AG04450 (cell line): ENCODE data around the gene TNS3. TPM values are rescaled to one million over a fixed set of nuclear protein-coding genes. Genes with fewer than 3 reads are reported as not detected.

ENCODE experiments used
- CTCF ChIA-PET: fragments of 300-600, 350-600 bp; formaldehyde crosslinking; extraction: SDS; loops from one replicate; lab custom pipeline; 2022; ENCODE audit warnings: antibody characterized with exemption, inconsistent platforms; lab: Charles Lee
- POLR2A ChIA-PET: fragments of 350-600 bp; formaldehyde crosslinking; extraction: SDS; loops from one replicate; lab custom pipeline; 2021; ENCODE audit warnings: antibody characterized with exemption, inconsistent platforms; lab: Yijun Ruan, JAX
- DNase-seq: peaks from one replicate; pipeline ENCODE4 v3.0.0-alpha.2; 2011; ENCODE audit warnings: low read depth, low spot score
- H3K27ac ChIP-seq: one replicate; pipeline ENCODE4 v1.5.1; 2012; ENCODE audit warnings: low read depth, low read length, control low read depth
- H3K27me3 ChIP-seq: one replicate; pipeline ENCODE4 v1.6.0; 2012; ENCODE audit warnings: low read length; ENCODE audit not compliant: control insufficient read depth, insufficient read depth
- H3K4me3 ChIP-seq: 2 replicates; pipeline ENCODE4 v1.5.1; 2011; ENCODE audit warnings: mild to moderate bottlenecking, low read depth, low read length, control low read depth
- H3K9me3 ChIP-seq: 2 replicates; pipeline ENCODE4 v1.5.1; 2012; ENCODE audit warnings: low read length; ENCODE audit not compliant: control insufficient read depth, insufficient read depth
- CTCF ChIP-seq: IDR thresholded peaks from 2 replicates; pipeline ENCODE4 v1.5.1; 2011; ENCODE audit warnings: low read depth, low read length, control low read depth, inconsistent platforms
- polyA plus RNA-seq: library from polyadenylated mRNA; depleted of rRNA; stranded (reverse); fragments of >200 nt; gene quantifications from 2 replicates; pipeline ENCODE4 v1.2.3, GENCODE V29; 2011

Gene TNS3
- polyA plus RNA-seq, 1 experiment = 131 TPM

- Histone ChIP-seq H3K27ac (no peak overlapping the region), H3K27me3 (no peaks in the 10 kb centered on the region), H3K4me3 (no peak overlapping the region), H3K9me3 (no peaks in the 10 kb centered on the region; the same call in 1 of the 2 replicates)
- CTCF ChIA-PET = interaction anchor here (4.1 kb wide), 1 partner anchor 15 kb away, joined by 12 read pairs; no protein-coding TSS in a partner anchor
- DNase-seq = no peak
- TF ChIP-seq CTCF = no peak
- POLR2A ChIA-PET = no interaction called here
These were observed 300.8 kb downstream of the TNS3 start for GRCh38 chr7:47281161-47281560.

GRCh38 chr7:47280114-47280513, 301.8 kb downstream of the TNS3 start:
- CTCF ChIA-PET = interaction anchor here (4.1 kb wide), 1 partner anchor 14 kb away, joined by 12 read pairs; no protein-coding TSS in a partner anchor
- DNase-seq = no peak
- H3K9me3 ChIP-seq = no peaks in the 10 kb centered on the region; the same call in 1 of the 2 replicates
- no peak for TF ChIP-seq CTCF
- H3K27ac ChIP-seq = no peak overlapping the region
- H3K27me3 ChIP-seq = no peaks in the 10 kb centered on the region
- no peak overlapping the region for H3K4me3 ChIP-seq
- POLR2A ChIA-PET = no interaction called here

GRCh38 chr7:47278043-47278442, 303.9 kb downstream of the TNS3 start:
- no peak for TF ChIP-seq CTCF
- Histone ChIP-seq H3K27ac (no peak overlapping the region), H3K9me3 (peaks cover 13% of the 10 kb centered on the region), H3K27me3 (no peaks in the 10 kb centered on the region), H3K4me3 (no peak overlapping the region)
- ChIA-PET POLR2A (no interaction called here), CTCF (interaction anchor here (4.3 kb wide), 1 partner anchor 11 kb away, joined by 34 read pairs; no protein-coding TSS in a partner anchor)
- no peak for DNase-seq

- TF ChIP-seq CTCF = no peak
- Histone ChIP-seq H3K27ac (no peak overlapping the region), H3K27me3 (no peaks in the 10 kb centered on the region), H3K9me3 (peaks cover 17% of the 10 kb centered on the region), H3K4me3 (no peak overlapping the region)
- ChIA-PET POLR2A (no interaction called here), CTCF (interaction anchor here (4.3 kb wide), 1 partner anchor 11 kb away, joined by 34 read pairs; no protein-coding TSS in a partner anchor)
- DNase-seq = no peak
These were observed 304.6 kb downstream of the TNS3 start for GRCh38 chr7:47277321-47277781.

- Histone ChIP-seq H3K27ac (peak overlapping the region; percentile 11), H3K9me3 (peaks cover 22% of the 10 kb centered on the region), H3K27me3 (no peaks in the 10 kb centered on the region), H3K4me3 (no peak overlapping the region)
- no peak for TF ChIP-seq CTCF
- no peak for DNase-seq
- POLR2A ChIA-PET = no interaction called here
- CTCF ChIA-PET = interaction anchor here (4.3 kb wide), 1 partner anchor 8 kb away, joined by 34 read pairs; no protein-coding TSS in a partner anchor
These were observed 307.7 kb downstream of the TNS3 start for GRCh38 chr7:47273974-47274766.
